Neural progenitor cell (in vitro differentiated cells): Measurements from ENCODE around the gene MYLK. TPM values are rescaled to one million over a fixed set of nuclear protein-coding genes. Genes with fewer than 3 reads are reported as not detected.

ENCODE experiments used
- DNase-seq: peaks from one replicate; pipeline ENCODE4 v3.0.0-alpha.2; 2016; ENCODE audit warnings: low spot score
- H2AFZ ChIP-seq: fragments of 200-600 bp; sonication (generic); replicated peaks from 2 replicates; pipeline ENCODE4 v1.6.1; 2016; ENCODE audit warnings: antibody characterized with exemption
- H3F3A ChIP-seq: fragments of 200-600 bp; sonication (generic); 2 replicates; pipeline ENCODE4 v1.6.1; 2016; ENCODE audit warnings: antibody characterized with exemption, low read depth
- H3K27ac ChIP-seq: fragments of 200-600 bp; sonication (generic); 2 replicates; pipeline ENCODE4 v1.5.1; 2016; ENCODE audit warnings: mild to moderate bottlenecking
- H3K27me3 ChIP-seq: fragments of 200-600 bp; sonication (generic); 2 replicates; pipeline ENCODE4 v1.6.1; 2016; ENCODE audit warnings: mild to moderate bottlenecking, moderate library complexity
- H3K36me3 ChIP-seq: fragments of 200-600 bp; sonication (generic); 2 replicates; pipeline ENCODE4 v1.5.1; 2016
- H3K4me1 ChIP-seq: fragments of 200-600 bp; sonication (generic); 2 replicates; pipeline ENCODE4 v1.6.1; 2016; ENCODE audit warnings: mixed run types
- H3K4me2 ChIP-seq: fragments of 200-600 bp; sonication (generic); 2 replicates; pipeline ENCODE4 v1.6.1; 2016
- H3K4me3 ChIP-seq: fragments of 200-600 bp; sonication (generic); 2 replicates; pipeline ENCODE4 v1.5.1; 2016
- H3K79me2 ChIP-seq: fragments of 200-600 bp; sonication (generic); 2 replicates; pipeline ENCODE4 v1.6.1; 2016; ENCODE audit warnings: low read depth
- H3K9ac ChIP-seq: fragments of 200-600 bp; sonication (generic); 2 replicates; pipeline ENCODE4 v1.6.1; 2016
- H3K9me3 ChIP-seq: fragments of 200-600 bp; sonication (generic); 2 replicates; pipeline ENCODE4 v1.5.1; 2016; ENCODE audit warnings: low read depth
- H4K20me1 ChIP-seq: fragments of 200-600 bp; sonication (generic); 2 replicates; pipeline ENCODE4 v1.6.1; 2016; ENCODE audit warnings: low read depth
- H3K27ac Mint-ChIP-seq: 3 replicates; pipeline ENCODE4 v1.8.0; 2021; ENCODE audit warnings: mixed read lengths
- H3K27me3 Mint-ChIP-seq: 2 replicates; pipeline ENCODE4 v1.8.0; 2022; ENCODE audit warnings: low read depth, mild to moderate bottlenecking, inconsistent platforms, moderate library complexity, mixed read lengths; ENCODE audit not compliant: insufficient read depth
- H3K36me3 Mint-ChIP-seq: 3 replicates; pipeline ENCODE4 v1.8.0; 2021; ENCODE audit warnings: mixed read lengths
- H3K4me1 Mint-ChIP-seq: 3 replicates; pipeline ENCODE4 v1.8.0; 2021; ENCODE audit warnings: mixed read lengths
- H3K4me3 Mint-ChIP-seq: 3 replicates; pipeline ENCODE4 v1.8.0; 2021; ENCODE audit warnings: mild to moderate bottlenecking, moderate library complexity, mixed read lengths
- H3K9me3 Mint-ChIP-seq: 3 replicates; pipeline ENCODE4 v1.8.0; 2020; ENCODE audit warnings: mixed read lengths
- CTCF ChIP-seq: fragments of 200-600 bp; sonication (generic); IDR thresholded peaks from 2 replicates; pipeline ENCODE4 v1.5.1; 2017; ENCODE audit warnings: antibody characterized with exemption, mild to moderate bottlenecking
- EZH2 ChIP-seq: fragments of 200-600 bp; sonication (generic); IDR thresholded peaks from 2 replicates; pipeline ENCODE4 v1.6.1; 2017; ENCODE audit warnings: antibody characterized with exemption, mild to moderate bottlenecking, moderate library complexity
- EZH2phosphoT487 ChIP-seq: fragments of 200-600 bp; sonication (generic); IDR thresholded peaks from 2 replicates; pipeline ENCODE4 v1.6.1; 2017; ENCODE audit warnings: antibody characterized with exemption
- total RNA-seq: library from RNA; depleted of rRNA; stranded (reverse); fragments of >200 nt; gene quantifications from 2 replicates; pipeline ENCODE4 v1.2.3, GENCODE V29; 2015; ENCODE audit warnings: low replicate concordance

MYLK gene
- total RNA-seq, 1 donor from 2014 or later: 28.4 TPM

DNA sequence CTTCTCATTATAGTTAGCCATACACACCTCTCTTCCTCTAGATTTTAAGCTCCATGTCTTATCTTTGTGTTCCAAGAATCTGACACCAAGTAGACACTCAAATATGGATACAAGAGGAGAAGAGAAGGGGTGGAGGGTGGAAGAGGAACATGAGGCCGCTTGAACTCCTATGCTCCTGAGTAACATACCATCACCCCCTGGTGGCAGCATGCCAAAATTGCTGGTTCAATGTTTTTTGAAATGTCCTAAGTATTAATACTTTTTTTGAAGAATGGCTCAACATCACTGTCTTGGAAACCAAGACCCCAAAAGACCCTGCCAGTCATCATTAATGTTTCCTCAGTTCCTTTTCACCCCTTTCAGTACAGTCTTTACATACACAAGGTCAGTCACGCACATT, 227.4 kb downstream of the MYLK start:
- peaks cover 25% of the 10 kb centered on the region for H3K4me1 Mint-ChIP-seq
- TF ChIP-seq CTCF (peak; percentile 48), EZH2 (no peak), EZH2phosphoT487 (no peak)
- H3K36me3 Mint-ChIP-seq: peaks cover 44% of the 10 kb centered on the region
- Histone ChIP-seq H3K9me3 (no peaks in the 10 kb centered on the region), H3K79me2 (no peaks in the 10 kb centered on the region), H3K4me1 (no peaks in the 10 kb centered on the region), H3F3A (peaks cover 5% of the 10 kb centered on the region), H4K20me1 (peaks cover 4% of the 10 kb centered on the region), H3K27ac (no peak overlapping the region), H3K4me2 (no peak overlapping the region), H2AFZ (no peak overlapping the region), H3K4me3 (no peak overlapping the region), H3K36me3 (peaks cover 5% of the 10 kb centered on the region), H3K9ac (no peak overlapping the region), H3K27me3 (no peaks in the 10 kb centered on the region)
- DNase-seq: peak; percentile 7
- peaks cover 7% of the 10 kb centered on the region for H3K9me3 Mint-ChIP-seq
- no peak overlapping the region for H3K4me3 Mint-ChIP-seq
- no peaks in the 10 kb centered on the region for H3K27me3 Mint-ChIP-seq
- H3K27ac Mint-ChIP-seq: no peak overlapping the region

- H3K27me3 Mint-ChIP-seq: no peaks in the 10 kb centered on the region
- Histone ChIP-seq H3K4me1 (no peaks in the 10 kb centered on the region), H3K4me3 (no peak overlapping the region), H2AFZ (no peak overlapping the region), H4K20me1 (peaks cover 4% of the 10 kb centered on the region), H3K9ac (no peak overlapping the region), H3K9me3 (no peaks in the 10 kb centered on the region), H3K79me2 (no peaks in the 10 kb centered on the region), H3K36me3 (peaks cover 5% of the 10 kb centered on the region), H3K27me3 (no peaks in the 10 kb centered on the region), H3F3A (peaks cover 5% of the 10 kb centered on the region), H3K27ac (no peak overlapping the region), H3K4me2 (no peak overlapping the region)
- TF ChIP-seq EZH2phosphoT487 (no peak), EZH2 (no peak)
- no peak overlapping the region for H3K4me3 Mint-ChIP-seq
- H3K27ac Mint-ChIP-seq: no peak overlapping the region
- H3K4me1 Mint-ChIP-seq: peaks cover 24% of the 10 kb centered on the region
- no peak for DNase-seq
- peaks cover 40% of the 10 kb centered on the region for H3K36me3 Mint-ChIP-seq
- H3K9me3 Mint-ChIP-seq: peaks cover 7% of the 10 kb centered on the region
Measured at GRCh38 chr3:123656274-123656673, 227.9 kb downstream of the MYLK start.

DNA sequence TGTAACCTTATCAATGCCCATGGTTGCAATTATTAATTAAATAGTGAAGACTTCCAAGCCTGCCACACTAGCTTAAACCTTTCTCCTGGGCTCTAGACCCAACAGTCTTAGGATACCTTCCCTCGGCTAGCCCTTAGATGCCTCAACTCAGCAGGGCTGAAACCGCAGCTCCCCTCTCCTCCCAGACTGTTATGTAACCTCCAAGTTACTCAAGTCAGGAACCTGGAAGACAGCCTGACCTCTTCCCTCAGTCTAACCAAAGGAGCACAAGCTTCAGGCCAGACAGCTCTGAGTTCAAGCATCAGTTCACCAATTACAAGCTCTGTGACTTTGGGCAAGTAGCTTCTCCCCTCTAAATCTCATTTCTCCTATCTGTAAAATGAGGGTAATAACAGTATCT, 228.7 kb downstream of the MYLK start:
- DNase-seq: no peak
- no peak for TF ChIP-seq CTCF
- Mint-ChIP-seq H3K27ac (no peak overlapping the region), H3K36me3 (peaks cover 38% of the 10 kb centered on the region), H3K4me1 (peaks cover 19% of the 10 kb centered on the region), H3K9me3 (peaks cover 7% of the 10 kb centered on the region), H3K27me3 (no peaks in the 10 kb centered on the region), H3K4me3 (no peak overlapping the region)
- Histone ChIP-seq H3K36me3 (peaks cover 5% of the 10 kb centered on the region), H3K4me2 (no peak overlapping the region), H4K20me1 (peaks cover 4% of the 10 kb centered on the region), H3K9me3 (no peaks in the 10 kb centered on the region), H3K27ac (no peak overlapping the region), H3K9ac (no peak overlapping the region), H3K4me1 (no peaks in the 10 kb centered on the region), H3K4me3 (no peak overlapping the region), H2AFZ (no peak overlapping the region), H3K79me2 (no peaks in the 10 kb centered on the region), H3F3A (peaks cover 5% of the 10 kb centered on the region), H3K27me3 (no peaks in the 10 kb centered on the region)

GRCh38 chr3:123653221-123653682, 230.9 kb downstream of the MYLK start:
- Histone ChIP-seq H3K4me1 (no peaks in the 10 kb centered on the region), H3K9me3 (no peaks in the 10 kb centered on the region), H4K20me1 (peaks cover 4% of the 10 kb centered on the region), H2AFZ (no peak overlapping the region), H3K36me3 (peaks cover 5% of the 10 kb centered on the region), H3K9ac (no peak overlapping the region), H3K79me2 (no peaks in the 10 kb centered on the region), H3K27me3 (no peaks in the 10 kb centered on the region), H3K4me3 (no peak overlapping the region), H3F3A (peaks cover 5% of the 10 kb centered on the region), H3K27ac (no peak overlapping the region), H3K4me2 (no peak overlapping the region)
- TF ChIP-seq CTCF (no peak), EZH2 (no peak), EZH2phosphoT487 (no peak)
- Mint-ChIP-seq H3K4me1 (peaks cover 19% of the 10 kb centered on the region), H3K4me3 (no peak overlapping the region), H3K36me3 (peaks cover 32% of the 10 kb centered on the region), H3K27ac (no peak overlapping the region), H3K9me3 (peaks cover 7% of the 10 kb centered on the region), H3K27me3 (no peaks in the 10 kb centered on the region)
- DNase-seq: peak; percentile 30
